Activated T-cell treated with anti-CD3 and anti-CD28 coated beads, Interleukin-2, amount 50 U/mL, for 24 hours (primary cell): ENCODE measurements around the gene SEMA5A.

Source experiments
- DNase-seq: peaks from one replicate; pipeline ENCODE4 v3.0.0-alpha.2; 2020
- H3K27ac Mint-ChIP-seq: 2 replicates; pipeline ENCODE4 v1.8.0; 2020; ENCODE audit warnings: mild to moderate bottlenecking, mixed read lengths
- H3K27me3 Mint-ChIP-seq: 2 replicates; pipeline ENCODE4 v1.8.0; 2020; ENCODE audit warnings: mixed read lengths
- H3K36me3 Mint-ChIP-seq: 2 replicates; pipeline ENCODE4 v1.8.0; 2020; ENCODE audit warnings: low read depth, mixed read lengths
- H3K4me1 Mint-ChIP-seq: 2 replicates; pipeline ENCODE4 v1.8.0; 2020; ENCODE audit warnings: low read depth, mixed read lengths
- H3K4me3 Mint-ChIP-seq: 2 replicates; pipeline ENCODE4 v1.8.0; 2020; ENCODE audit warnings: mild to moderate bottlenecking, moderate library complexity, mixed read lengths
- H3K9me3 Mint-ChIP-seq: 2 replicates; pipeline ENCODE4 v1.8.0; 2020; ENCODE audit warnings: mixed read lengths

The SEMA5A gene

DNA sequence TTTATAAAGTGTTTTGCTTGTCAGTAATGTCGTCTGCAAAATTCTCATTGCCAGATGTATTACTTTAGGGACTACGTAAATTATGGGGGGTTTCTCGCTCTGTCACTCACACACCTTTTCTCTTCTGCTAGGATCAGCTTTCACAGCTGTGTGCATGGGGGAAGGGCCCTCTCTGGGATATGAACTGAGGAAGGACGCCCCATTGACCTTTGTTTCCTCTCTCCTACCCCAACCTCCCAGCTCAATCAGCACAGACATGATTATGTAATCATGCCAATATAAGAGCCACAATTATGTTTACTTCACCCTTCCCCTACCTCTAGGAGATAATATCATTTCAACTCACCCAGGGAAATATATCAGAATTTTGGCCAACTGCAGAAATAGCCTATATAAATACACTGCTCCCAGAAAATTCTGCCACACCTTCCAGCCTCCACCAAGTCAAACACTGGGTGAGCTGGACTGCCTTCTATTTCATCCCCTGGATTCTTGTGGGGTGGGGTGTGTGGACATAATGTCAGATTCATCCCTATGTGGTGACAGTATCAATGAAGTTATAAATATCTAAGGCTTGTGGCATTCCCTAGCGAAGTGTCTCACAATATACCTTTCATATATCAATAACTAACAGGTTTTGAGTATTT, 12.6 kb upstream of the SEMA5A start:
- Mint-ChIP-seq H3K36me3 (no peaks in the 10 kb centered on the region), H3K4me3 (no peak overlapping the region), H3K4me1 (no peaks in the 10 kb centered on the region), H3K9me3 (no peaks in the 10 kb centered on the region), H3K27ac (no peak overlapping the region), H3K27me3 (no peaks in the 10 kb centered on the region)
- DNase-seq = no peak

DNA sequence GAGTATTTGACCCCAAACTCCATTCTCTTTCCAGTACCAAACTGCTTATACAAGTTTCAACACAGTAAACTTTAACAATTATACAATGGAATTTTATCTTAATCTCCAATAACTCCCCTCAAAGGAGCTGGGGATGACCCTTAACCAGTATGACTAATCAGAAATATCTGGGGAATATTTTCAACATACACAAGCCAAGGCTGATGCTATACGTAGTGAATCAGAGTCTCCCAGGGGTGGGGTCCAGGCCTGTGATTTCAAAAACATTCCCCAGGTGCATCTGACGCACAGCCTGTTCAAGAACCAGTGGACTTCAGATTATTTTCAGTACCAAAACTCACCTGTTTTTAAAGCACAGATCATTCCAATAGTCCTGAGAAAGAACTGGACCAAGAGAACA, 11.8 kb upstream of the SEMA5A start:
- Mint-ChIP-seq H3K27ac (no peak overlapping the region), H3K9me3 (no peaks in the 10 kb centered on the region), H3K36me3 (no peaks in the 10 kb centered on the region), H3K4me3 (no peak overlapping the region), H3K27me3 (no peaks in the 10 kb centered on the region), H3K4me1 (no peaks in the 10 kb centered on the region)
- no peak for DNase-seq

DNA sequence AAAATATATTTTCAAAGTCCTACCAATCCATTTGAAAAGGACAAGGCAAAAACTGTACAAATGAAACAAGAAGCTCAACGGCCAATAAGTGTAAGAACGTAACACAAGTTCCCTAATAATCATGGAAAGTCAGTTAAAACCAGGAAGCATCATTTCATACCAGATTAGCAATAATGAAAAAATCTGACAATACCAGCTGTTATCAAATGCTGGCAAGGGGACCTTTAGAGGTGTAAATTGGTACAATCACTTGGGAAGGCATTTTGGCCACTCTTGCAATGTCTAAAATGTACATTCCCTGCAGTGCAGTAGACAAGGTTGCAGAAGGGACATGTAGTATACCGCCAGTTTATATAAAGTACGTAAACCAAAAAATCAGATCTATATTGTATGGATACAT, 10.1 kb upstream of the SEMA5A start:
- Mint-ChIP-seq H3K36me3 (no peaks in the 10 kb centered on the region), H3K27ac (no peak overlapping the region), H3K4me3 (no peak overlapping the region), H3K27me3 (no peaks in the 10 kb centered on the region), H3K4me1 (no peaks in the 10 kb centered on the region), H3K9me3 (no peaks in the 10 kb centered on the region)
- no peak for DNase-seq

DNA sequence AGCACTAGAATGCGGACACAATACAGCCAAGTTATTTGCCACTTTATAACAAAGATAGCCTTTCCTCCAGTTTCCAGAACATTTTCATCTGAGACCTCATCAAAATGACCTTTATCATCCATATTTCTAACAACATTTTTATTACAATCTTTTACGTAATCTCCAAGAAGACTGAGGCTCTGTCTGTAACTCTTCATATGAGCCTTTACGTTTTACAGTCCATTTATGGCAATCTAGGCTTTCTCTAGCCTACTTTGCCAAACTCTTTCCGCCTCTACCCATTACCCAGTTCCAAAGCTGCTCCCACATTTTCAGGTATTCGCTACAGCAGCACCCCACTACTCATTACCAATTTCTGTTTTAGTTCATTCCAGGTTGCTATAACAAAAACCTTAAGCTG, 8.2 kb upstream of the SEMA5A start:
- Mint-ChIP-seq H3K27ac (no peak overlapping the region), H3K4me1 (no peaks in the 10 kb centered on the region), H3K36me3 (no peaks in the 10 kb centered on the region), H3K27me3 (no peaks in the 10 kb centered on the region), H3K9me3 (no peaks in the 10 kb centered on the region), H3K4me3 (no peak overlapping the region)
- DNase-seq = no peak

DNA sequence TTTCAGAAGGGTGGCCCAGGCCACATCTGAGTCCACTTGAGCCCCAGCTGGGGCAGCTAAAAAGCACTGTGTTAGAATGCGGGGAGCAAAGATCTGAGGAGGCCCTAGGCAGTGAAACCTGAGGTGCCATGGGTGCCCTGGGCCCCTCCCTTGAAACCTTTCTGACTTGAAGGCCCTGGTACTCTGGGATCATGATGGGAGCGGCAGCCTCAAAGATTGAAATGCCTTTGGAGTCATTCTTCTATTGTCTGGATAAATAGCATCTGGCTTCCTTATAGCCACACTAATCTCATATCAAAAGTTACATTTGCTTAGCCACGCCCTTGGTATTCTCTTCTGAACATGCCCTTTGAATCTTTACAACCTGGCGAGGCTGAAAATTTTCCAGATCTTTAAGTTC, 7.7 kb upstream of the SEMA5A start:
- no peak for DNase-seq
- Mint-ChIP-seq H3K4me1 (no peaks in the 10 kb centered on the region), H3K9me3 (no peaks in the 10 kb centered on the region), H3K27me3 (no peaks in the 10 kb centered on the region), H3K27ac (no peak overlapping the region), H3K4me3 (no peak overlapping the region), H3K36me3 (no peaks in the 10 kb centered on the region)

DNA sequence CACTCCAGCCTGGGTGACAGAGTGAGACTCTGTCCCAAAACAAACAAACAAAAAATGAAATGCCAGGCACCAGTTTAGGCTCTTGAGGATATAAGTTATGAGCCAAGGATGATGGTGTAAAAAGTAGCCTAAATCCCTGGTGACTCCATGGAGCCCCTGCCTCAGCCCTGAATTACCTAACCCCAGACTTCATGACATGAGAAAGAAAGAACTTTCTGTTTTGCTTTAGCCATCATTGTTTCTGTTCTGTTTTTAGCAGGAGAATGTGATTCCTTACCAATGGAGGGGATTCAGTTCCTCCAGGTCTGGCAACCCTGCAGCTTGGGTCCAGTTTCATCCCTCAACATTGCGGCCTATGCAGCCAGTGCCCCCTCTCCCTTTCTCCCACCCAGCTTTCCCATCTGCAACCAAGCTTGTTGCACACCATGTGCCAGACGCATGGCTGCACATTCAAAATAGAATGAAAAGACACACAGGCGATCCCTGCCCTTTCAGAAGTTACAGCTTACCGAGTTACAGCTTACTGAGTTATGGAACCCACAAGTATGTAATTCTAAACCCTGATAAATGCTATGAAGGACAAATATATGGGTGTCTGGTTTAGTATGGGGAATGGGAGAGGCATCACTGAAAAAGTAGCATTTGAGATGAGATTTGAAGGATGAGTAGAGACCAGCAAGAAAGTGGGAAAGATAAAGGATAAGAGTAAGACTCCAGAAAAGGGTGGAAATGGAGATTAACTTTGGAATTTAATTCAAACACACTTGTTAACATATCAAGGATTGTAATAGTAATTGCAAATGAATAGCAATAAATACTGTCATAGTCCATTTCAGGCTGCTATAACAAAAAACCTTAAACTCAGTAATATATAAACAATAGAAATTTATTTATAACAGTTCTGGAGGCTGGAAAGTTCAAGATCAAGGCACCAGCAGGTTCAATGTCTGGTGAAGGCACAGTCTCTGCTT, 6.0 kb upstream of the SEMA5A start:
- Mint-ChIP-seq H3K4me1 (no peaks in the 10 kb centered on the region), H3K4me3 (no peak overlapping the region), H3K27ac (no peak overlapping the region), H3K36me3 (no peaks in the 10 kb centered on the region), H3K9me3 (no peaks in the 10 kb centered on the region), H3K27me3 (peaks cover 4% of the 10 kb centered on the region)
- DNase-seq = no peak

DNA sequence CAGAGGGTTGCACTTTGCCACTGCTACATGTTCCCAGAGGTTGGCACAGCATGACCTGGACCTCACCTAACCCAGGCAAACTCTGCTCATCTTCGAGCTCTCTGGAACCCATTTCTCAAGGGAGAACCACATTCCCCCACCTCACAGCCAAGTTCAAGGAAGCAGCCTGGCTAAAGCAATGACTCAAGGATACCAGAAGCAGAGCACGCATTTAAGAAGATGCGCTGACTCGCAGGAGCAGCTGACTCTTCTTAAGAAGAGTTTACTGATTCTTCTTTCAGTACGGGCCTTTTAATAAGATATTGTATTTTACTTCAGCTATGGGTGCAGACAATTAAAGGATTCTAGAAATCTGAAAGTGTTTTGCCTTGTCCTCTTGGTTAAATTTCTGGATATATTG, 4.1 kb upstream of the SEMA5A start:
- Mint-ChIP-seq H3K4me1 (peaks cover 5% of the 10 kb centered on the region), H3K27ac (no peak overlapping the region), H3K27me3 (peaks cover 13% of the 10 kb centered on the region), H3K36me3 (no peaks in the 10 kb centered on the region), H3K9me3 (no peaks in the 10 kb centered on the region), H3K4me3 (no peak overlapping the region)
- DNase-seq = no peak

DNA sequence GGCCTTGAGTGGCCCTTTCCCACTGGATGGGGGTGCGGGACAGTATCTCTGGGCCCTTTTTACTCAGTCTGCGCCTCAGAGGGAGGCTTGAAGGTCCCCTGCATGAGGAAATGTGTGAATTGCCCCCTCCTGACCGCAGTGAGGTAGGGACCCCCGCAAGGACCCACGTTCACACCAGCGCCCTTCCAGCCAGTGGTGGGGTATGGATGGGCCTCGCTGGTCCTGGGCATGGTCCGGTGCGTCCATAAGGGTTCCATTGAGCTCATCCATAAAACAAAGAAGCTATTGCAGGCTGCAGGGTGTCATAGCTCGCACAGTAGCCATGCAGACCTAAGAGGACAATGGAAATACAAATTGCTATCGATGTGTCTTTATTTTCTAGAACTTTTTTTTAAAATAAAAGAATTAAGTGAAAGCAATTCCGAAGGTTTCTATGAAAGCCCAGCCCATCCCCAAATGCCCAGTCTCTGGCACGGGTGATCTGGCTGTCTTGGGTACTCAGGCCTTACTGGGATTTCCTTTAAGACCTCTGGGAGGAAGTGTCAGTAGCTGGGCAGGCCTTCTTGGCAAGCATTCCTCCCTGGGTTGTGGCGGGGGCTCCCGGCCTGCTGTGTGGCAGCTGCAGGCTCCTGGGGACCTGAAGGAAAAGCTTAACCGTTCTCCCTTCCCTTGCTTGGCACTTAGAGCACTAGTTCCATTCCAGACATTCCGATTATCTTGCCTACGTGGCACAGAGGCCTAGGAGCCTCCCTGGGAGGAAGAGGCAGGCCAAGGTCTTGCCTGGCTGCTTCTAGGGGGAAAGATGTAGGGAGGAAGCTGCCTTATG, 1.5 kb upstream of the SEMA5A start:
- Mint-ChIP-seq H3K36me3 (no peaks in the 10 kb centered on the region), H3K9me3 (no peaks in the 10 kb centered on the region), H3K4me1 (peaks cover 9% of the 10 kb centered on the region), H3K4me3 (no peak overlapping the region), H3K27me3 (peaks cover 34% of the 10 kb centered on the region), H3K27ac (no peak overlapping the region)
- DNase-seq = no peak

DNA sequence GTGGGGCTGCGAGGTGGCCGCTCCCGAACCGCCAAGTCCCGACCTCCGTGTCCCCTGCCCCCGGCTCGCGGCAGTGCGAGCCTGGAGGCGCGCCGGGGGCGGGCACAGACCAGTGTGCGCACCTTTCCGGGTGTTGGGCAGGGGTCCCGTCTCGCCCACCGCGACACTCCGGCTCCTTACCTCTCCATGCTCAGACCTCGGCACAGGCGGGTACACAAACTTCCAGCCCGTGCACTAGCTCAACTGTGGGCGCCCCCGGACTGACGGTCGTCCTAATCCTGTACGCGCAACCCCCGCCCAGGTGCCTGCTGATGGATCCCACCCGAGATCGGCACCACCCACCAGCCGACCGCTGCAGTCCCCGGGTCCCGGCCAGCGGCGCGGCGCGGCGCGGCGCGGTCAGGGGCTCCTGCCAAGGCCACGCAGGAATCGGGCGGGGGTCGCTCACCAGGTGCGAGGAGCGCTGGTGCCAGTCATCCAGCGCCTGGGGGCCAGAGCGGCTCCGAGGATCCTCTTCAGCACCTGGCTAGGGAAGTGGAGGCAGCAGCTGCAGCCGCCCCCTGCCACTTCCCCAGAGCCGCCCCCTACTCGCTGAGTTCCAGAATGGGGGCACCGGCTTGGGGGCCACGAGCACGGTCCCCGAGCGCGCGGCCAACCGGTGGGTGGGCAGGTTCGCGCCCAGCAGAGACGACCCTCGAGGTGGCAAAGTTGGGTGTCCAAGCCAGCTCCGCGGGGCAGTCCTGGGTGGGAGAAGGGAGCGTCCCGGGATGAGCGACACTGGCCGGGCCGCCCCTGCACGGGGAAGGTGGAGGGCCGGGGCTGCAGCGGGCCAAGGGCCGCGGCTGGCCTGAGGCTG, 511 bp downstream of the SEMA5A start:
- H3K9me3 Mint-ChIP-seq = no peaks in the 10 kb centered on the region
- peak; percentile 30 for DNase-seq
- peaks cover 39% of the 10 kb centered on the region for H3K27me3 Mint-ChIP-seq
- H3K4me3 Mint-ChIP-seq = peak overlapping the region; percentile 39
- no peaks in the 10 kb centered on the region for H3K36me3 Mint-ChIP-seq
- peaks cover 9% of the 10 kb centered on the region for H3K4me1 Mint-ChIP-seq
- no peak overlapping the region for H3K27ac Mint-ChIP-seq

DNA sequence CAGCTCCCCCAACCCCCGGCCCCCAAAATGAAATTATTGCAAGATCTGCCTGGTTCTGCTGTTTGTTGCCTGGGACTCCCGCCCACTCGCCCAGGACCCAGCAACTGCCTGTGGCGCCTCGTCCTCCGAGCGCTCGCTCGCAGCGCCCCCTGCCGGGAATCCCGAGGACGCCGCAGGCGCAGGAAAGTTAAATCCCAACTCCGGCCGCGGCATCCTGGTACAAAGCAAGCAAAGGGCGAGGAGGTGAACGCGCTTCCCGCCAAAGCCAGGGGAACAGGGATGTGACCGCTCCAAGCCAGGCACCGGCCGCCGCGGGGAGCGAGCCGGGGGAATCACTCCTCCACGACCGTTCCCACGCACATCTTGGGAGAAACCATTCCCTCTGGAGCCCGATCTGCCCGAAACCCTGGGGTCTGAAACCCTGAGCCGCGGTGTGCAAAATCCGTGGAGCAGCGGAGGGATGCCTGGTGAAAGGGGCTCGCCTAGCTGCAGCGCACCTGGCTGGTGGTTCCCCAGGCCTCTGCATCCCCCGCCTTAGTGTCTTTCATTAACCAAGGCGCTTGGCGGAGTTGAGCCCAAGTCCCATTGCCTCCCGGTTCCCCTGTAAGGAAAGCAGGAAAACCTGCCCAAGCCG, 1.3 kb downstream of the SEMA5A start:
- DNase-seq = peak; percentile 54
- no peaks in the 10 kb centered on the region for H3K9me3 Mint-ChIP-seq
- H3K27me3 Mint-ChIP-seq = peaks cover 39% of the 10 kb centered on the region
- H3K27ac Mint-ChIP-seq = no peak overlapping the region
- peaks cover 9% of the 10 kb centered on the region for H3K4me1 Mint-ChIP-seq
- H3K36me3 Mint-ChIP-seq = no peaks in the 10 kb centered on the region
- peak overlapping the region; percentile 51 for H3K4me3 Mint-ChIP-seq

DNA sequence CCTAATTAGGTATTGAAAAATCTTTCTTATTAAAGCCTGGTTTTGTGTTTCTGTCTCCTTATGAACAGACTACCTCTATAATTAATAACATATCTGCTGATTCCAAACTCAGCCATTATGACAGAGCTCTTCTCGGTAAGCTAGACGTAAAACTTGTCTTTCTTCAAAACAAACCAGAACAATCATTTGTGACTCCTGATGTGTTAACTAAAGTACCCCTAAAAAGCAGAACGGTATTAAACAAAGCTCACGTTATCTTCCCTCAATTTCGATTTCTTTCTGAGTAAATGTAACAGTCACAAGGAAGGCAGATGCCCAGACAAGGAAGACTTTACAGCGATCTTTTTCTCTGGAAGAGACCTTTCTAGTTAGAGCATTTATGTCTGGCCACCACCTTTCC, 1.8 kb downstream of the SEMA5A start:
- Mint-ChIP-seq H3K27ac (no peak overlapping the region), H3K27me3 (peaks cover 39% of the 10 kb centered on the region), H3K9me3 (no peaks in the 10 kb centered on the region), H3K4me3 (peak overlapping the region; percentile 51), H3K4me1 (peaks cover 9% of the 10 kb centered on the region), H3K36me3 (no peaks in the 10 kb centered on the region)
- no peak for DNase-seq

DNA sequence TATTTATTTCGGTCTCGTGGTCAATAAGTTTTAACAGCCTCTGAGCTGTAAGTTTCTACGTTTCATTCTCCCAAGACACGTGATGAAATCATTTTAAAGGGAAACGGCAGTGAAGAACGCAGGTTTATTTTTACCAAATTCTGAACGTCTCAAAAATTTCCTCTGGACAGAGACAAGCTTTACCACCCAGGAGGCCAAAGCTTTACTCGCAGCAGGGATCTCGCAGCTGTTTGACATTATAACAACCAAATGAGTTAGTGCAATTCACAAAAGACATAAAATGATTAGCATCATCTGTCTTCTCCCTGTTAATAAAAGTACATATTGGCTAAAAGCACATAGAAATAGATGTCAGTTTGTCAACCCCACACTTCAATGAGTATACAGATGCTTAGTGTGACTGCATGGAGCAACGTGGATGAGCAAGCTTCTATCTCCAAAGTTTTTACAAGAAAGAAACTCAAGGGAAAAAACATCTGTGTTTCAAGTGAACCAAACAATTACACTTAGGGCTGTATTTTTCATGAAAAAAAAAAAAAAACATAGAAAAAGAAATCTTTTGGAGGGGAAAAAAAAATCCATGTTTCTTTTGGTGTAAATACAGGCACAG, 2.5 kb downstream of the SEMA5A start:
- no peak for DNase-seq
- no peak overlapping the region for H3K4me3 Mint-ChIP-seq

DNA sequence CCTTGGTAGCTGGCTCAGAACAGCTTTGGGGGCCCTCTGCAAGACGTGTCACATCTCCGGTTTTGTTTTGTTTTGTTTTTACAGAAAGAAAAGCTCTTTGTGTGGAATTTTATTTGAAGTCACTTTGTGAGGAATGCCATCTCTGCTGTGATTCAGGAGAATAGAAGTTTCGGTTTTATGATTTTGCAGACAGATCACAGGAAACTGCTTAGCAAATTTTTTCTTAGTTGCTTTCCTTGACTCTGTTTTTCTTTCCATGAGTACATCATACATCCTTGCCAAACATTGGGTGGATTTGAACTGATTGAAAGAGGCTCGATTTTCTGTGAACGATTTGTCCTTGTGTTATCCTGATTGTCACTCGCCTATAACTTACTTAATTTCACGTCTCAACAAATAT, 5.1 kb downstream of the SEMA5A start:
- Mint-ChIP-seq H3K4me3 (no peak overlapping the region), H3K27ac (no peak overlapping the region), H3K36me3 (no peaks in the 10 kb centered on the region), H3K4me1 (peaks cover 6% of the 10 kb centered on the region), H3K27me3 (peaks cover 29% of the 10 kb centered on the region), H3K9me3 (no peaks in the 10 kb centered on the region)
- no peak for DNase-seq

More for the DNA sequence above, 2.5 kb downstream of the SEMA5A start:
- no peaks in the 10 kb centered on the region for H3K36me3 Mint-ChIP-seq
- H3K27ac Mint-ChIP-seq = no peak overlapping the region
- no peaks in the 10 kb centered on the region for H3K9me3 Mint-ChIP-seq
- H3K27me3 Mint-ChIP-seq = peaks cover 39% of the 10 kb centered on the region
- peaks cover 9% of the 10 kb centered on the region for H3K4me1 Mint-ChIP-seq
